ENCODE data around the gene C15orf39.

DNA sequence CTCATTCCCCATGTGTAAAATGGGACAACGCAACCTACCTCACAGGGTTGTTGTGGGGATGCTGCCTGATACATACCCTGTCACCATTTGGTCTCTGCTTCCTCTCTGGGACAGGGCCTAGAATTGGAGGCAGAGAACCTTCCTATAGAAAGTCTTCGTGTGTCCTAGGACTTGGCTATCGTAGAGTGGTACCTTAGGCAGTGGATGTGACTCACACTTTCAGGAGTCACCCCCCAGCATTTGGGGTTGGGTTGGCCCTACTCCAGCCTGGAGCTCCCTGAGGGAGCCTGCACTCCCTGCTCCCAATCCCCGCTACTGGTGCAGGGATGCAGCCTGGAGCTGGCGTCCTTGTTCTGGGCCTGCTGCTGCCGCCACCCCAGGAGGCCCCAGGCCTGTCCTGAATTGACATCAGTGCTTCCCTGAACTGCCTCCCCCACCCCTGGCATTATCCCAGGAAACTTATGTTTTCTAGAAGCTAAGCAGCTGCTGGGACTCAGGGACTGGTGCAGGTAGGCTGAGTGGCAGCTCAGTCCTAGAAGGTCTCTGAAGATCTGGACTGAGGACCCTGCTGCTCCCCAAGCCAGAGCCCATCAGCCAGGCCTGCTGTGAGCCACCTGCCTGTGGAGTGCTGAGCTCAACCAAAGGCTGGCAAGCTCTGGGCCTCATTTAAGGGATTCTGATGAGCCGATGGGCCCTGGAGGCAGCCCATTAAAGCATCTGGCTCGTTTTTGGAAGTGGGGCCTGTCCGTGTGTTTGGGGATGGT, 9.9 kb downstream of the C15orf39 start:
- TF ChIP-seq, protein P1, sequence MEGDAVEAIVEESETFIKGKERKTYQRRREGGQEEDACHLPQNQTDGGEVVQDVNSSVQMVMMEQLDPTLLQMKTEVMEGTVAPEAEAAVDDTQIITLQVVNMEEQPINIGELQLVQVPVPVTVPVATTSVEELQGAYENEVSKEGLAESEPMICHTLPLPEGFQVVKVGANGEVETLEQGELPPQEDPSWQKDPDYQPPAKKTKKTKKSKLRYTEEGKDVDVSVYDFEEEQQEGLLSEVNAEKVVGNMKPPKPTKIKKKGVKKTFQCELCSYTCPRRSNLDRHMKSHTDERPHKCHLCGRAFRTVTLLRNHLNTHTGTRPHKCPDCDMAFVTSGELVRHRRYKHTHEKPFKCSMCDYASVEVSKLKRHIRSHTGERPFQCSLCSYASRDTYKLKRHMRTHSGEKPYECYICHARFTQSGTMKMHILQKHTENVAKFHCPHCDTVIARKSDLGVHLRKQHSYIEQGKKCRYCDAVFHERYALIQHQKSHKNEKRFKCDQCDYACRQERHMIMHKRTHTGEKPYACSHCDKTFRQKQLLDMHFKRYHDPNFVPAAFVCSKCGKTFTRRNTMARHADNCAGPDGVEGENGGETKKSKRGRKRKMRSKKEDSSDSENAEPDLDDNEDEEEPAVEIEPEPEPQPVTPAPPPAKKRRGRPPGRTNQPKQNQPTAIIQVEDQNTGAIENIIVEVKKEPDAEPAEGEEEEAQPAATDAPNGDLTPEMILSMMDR (IDR thresholded peaks at IDR 0.05; ENCODE audit: insufficient read depth, low read length, poor library complexity, severe bottlenecking), result no peak
- TF ChIP-seq EZH2phosphoT487 (conservative IDR thresholded peaks at IDR 0.05; ENCODE audit: low read length), result no peak

Data from SU-DHL-6 (cell line).